GM19455 (cell line): ENCODE data around the gene ZNF487.
A peak's percentile ranks its signal among the peaks of the same experiment; 100 is the strongest.
"Not testable (repeated sequence)": the region's sequence is repeated elsewhere in the genome, so short reads cannot be mapped to it uniquely, and the experiment has no call there.

Experiments
- ATAC-seq: cut with Tn5 transposase; IDR thresholded peaks from one replicate; pipeline ENCODE4 v1.9.1; 2021; ENCODE audit not compliant: unreplicated experiment

Gene ZNF487

GRCh38 chr10:43436291-43437140 lies at the start of gene ZNF487:
TSS of gene ZNF487 (plus strand) at chr10:43437111. CDS start at chr10:43475814, 38,703 bp downstream.
- peak; percentile 97 for ATAC-seq

- no peak for ATAC-seq
Measured at GRCh38 chr10:43387678-43388032, 49.3 kb upstream of the ZNF487 start.

- no peak for ATAC-seq
Measured at GRCh38 chr10:43389867-43390266, 47.0 kb upstream of the ZNF487 start.

GRCh38 chr10:43390333-43390732 lies 46.6 kb upstream of the ZNF487 start:
- no peak for ATAC-seq

GRCh38 chr10:43390759-43391158 lies 46.2 kb upstream of the ZNF487 start:
- no peak for ATAC-seq

GRCh38 chr10:43391496-43391895 lies 45.4 kb upstream of the ZNF487 start:
- ATAC-seq, result no peak

- no peak for ATAC-seq
Measured at GRCh38 chr10:43392748-43393147, 44.2 kb upstream of the ZNF487 start.

- not testable (repeated sequence) for ATAC-seq
Measured at GRCh38 chr10:43393186-43393585, 43.7 kb upstream of the ZNF487 start.

- ATAC-seq, result no peak
Measured at GRCh38 chr10:43393606-43394360, 43.1 kb upstream of the ZNF487 start.

GRCh38 chr10:43394868-43395267 lies 42.0 kb upstream of the ZNF487 start:
- no peak for ATAC-seq

GRCh38 chr10:43395571-43396060 lies 41.3 kb upstream of the ZNF487 start:
- no peak for ATAC-seq

GRCh38 chr10:43396061-43396927 lies 40.6 kb upstream of the ZNF487 start:
- peak; percentile 58 for ATAC-seq

- peak; percentile 84 for ATAC-seq
Measured at GRCh38 chr10:43396928-43397624, 39.8 kb upstream of the ZNF487 start.

- ATAC-seq, result no peak
Measured at GRCh38 chr10:43398939-43399319, 38.0 kb upstream of the ZNF487 start.

- no peak for ATAC-seq
Measured at GRCh38 chr10:43399320-43400310, 37.3 kb upstream of the ZNF487 start.

- no peak for ATAC-seq
Measured at GRCh38 chr10:43401627-43402026, 35.3 kb upstream of the ZNF487 start.

GRCh38 chr10:43402176-43402575 lies 34.7 kb upstream of the ZNF487 start:
- ATAC-seq, result no peak

- ATAC-seq, result no peak
Measured at GRCh38 chr10:43402880-43403452, 33.9 kb upstream of the ZNF487 start.
